Neural progenitor cell (in vitro differentiated cells): Measurements from ENCODE around the gene RNF41. TPM values are rescaled to one million over a fixed set of nuclear protein-coding genes. Genes with fewer than 3 reads are reported as not detected.

Source experiments
- DNase-seq: peaks from one replicate; pipeline ENCODE4 v3.0.0-alpha.2; 2016; ENCODE audit warnings: low spot score
- H2AFZ ChIP-seq: fragments of 200-600 bp; sonication (generic); replicated peaks from 2 replicates; pipeline ENCODE4 v1.6.1; 2016; ENCODE audit warnings: antibody characterized with exemption
- H3F3A ChIP-seq: fragments of 200-600 bp; sonication (generic); 2 replicates; pipeline ENCODE4 v1.6.1; 2016; ENCODE audit warnings: antibody characterized with exemption, low read depth
- H3K27ac ChIP-seq: fragments of 200-600 bp; sonication (generic); 2 replicates; pipeline ENCODE4 v1.5.1; 2016; ENCODE audit warnings: mild to moderate bottlenecking
- H3K27me3 ChIP-seq: fragments of 200-600 bp; sonication (generic); 2 replicates; pipeline ENCODE4 v1.6.1; 2016; ENCODE audit warnings: mild to moderate bottlenecking, moderate library complexity
- H3K36me3 ChIP-seq: fragments of 200-600 bp; sonication (generic); 2 replicates; pipeline ENCODE4 v1.5.1; 2016
- H3K4me1 ChIP-seq: fragments of 200-600 bp; sonication (generic); 2 replicates; pipeline ENCODE4 v1.6.1; 2016; ENCODE audit warnings: mixed run types
- H3K4me2 ChIP-seq: fragments of 200-600 bp; sonication (generic); 2 replicates; pipeline ENCODE4 v1.6.1; 2016
- H3K4me3 ChIP-seq: fragments of 200-600 bp; sonication (generic); 2 replicates; pipeline ENCODE4 v1.5.1; 2016
- H3K79me2 ChIP-seq: fragments of 200-600 bp; sonication (generic); 2 replicates; pipeline ENCODE4 v1.6.1; 2016; ENCODE audit warnings: low read depth
- H3K9ac ChIP-seq: fragments of 200-600 bp; sonication (generic); 2 replicates; pipeline ENCODE4 v1.6.1; 2016
- H3K9me3 ChIP-seq: fragments of 200-600 bp; sonication (generic); 2 replicates; pipeline ENCODE4 v1.5.1; 2016; ENCODE audit warnings: low read depth
- H4K20me1 ChIP-seq: fragments of 200-600 bp; sonication (generic); 2 replicates; pipeline ENCODE4 v1.6.1; 2016; ENCODE audit warnings: low read depth
- H3K27ac Mint-ChIP-seq: 3 replicates; pipeline ENCODE4 v1.8.0; 2021; ENCODE audit warnings: mixed read lengths
- H3K27me3 Mint-ChIP-seq: 2 replicates; pipeline ENCODE4 v1.8.0; 2022; ENCODE audit warnings: low read depth, mild to moderate bottlenecking, inconsistent platforms, moderate library complexity, mixed read lengths; ENCODE audit not compliant: insufficient read depth
- H3K36me3 Mint-ChIP-seq: 3 replicates; pipeline ENCODE4 v1.8.0; 2021; ENCODE audit warnings: mixed read lengths
- H3K4me1 Mint-ChIP-seq: 3 replicates; pipeline ENCODE4 v1.8.0; 2021; ENCODE audit warnings: mixed read lengths
- H3K4me3 Mint-ChIP-seq: 3 replicates; pipeline ENCODE4 v1.8.0; 2021; ENCODE audit warnings: mild to moderate bottlenecking, moderate library complexity, mixed read lengths
- H3K9me3 Mint-ChIP-seq: 3 replicates; pipeline ENCODE4 v1.8.0; 2020; ENCODE audit warnings: mixed read lengths
- CTCF ChIP-seq: fragments of 200-600 bp; sonication (generic); IDR thresholded peaks from 2 replicates; pipeline ENCODE4 v1.5.1; 2017; ENCODE audit warnings: antibody characterized with exemption, mild to moderate bottlenecking
- EZH2 ChIP-seq: fragments of 200-600 bp; sonication (generic); IDR thresholded peaks from 2 replicates; pipeline ENCODE4 v1.6.1; 2017; ENCODE audit warnings: antibody characterized with exemption, mild to moderate bottlenecking, moderate library complexity
- EZH2phosphoT487 ChIP-seq: fragments of 200-600 bp; sonication (generic); IDR thresholded peaks from 2 replicates; pipeline ENCODE4 v1.6.1; 2017; ENCODE audit warnings: antibody characterized with exemption
- total RNA-seq: library from RNA; depleted of rRNA; stranded (reverse); fragments of >200 nt; gene quantifications from 2 replicates; pipeline ENCODE4 v1.2.3, GENCODE V29; 2015; ENCODE audit warnings: low replicate concordance

Gene RNF41
- total RNA-seq, 1 donor from 2014 or later, result 52.1 TPM

GRCh38 chr12:56159482-56160192, 62.1 kb downstream of the RNF41 start:
- no peaks in the 10 kb centered on the region for H3K36me3 ChIP-seq
- H3K4me3 ChIP-seq, result peak overlapping the region; percentile 73
- H2AFZ ChIP-seq, result no peak overlapping the region
- no peak overlapping the region for H3K27ac ChIP-seq
- peaks cover 30% of the 10 kb centered on the region for H3K79me2 ChIP-seq
- Mint-ChIP-seq H3K9me3 (no peaks in the 10 kb centered on the region), H3K27ac (peak overlapping the region; percentile 100), H3K4me1 (peaks cover 70% of the 10 kb centered on the region), H3K36me3 (peaks cover 59% of the 10 kb centered on the region), H3K27me3 (peaks cover 33% of the 10 kb centered on the region), H3K4me3 (peak overlapping the region; percentile 99)
- peaks cover 58% of the 10 kb centered on the region for H4K20me1 ChIP-seq
- DNase-seq, result no peak
- H3K27me3 ChIP-seq, result no peaks in the 10 kb centered on the region
- peaks cover 49% of the 10 kb centered on the region for H3K4me1 ChIP-seq
- TF ChIP-seq CTCF (no peak), EZH2 (no peak), EZH2phosphoT487 (no peak)
- peaks cover 78% of the 10 kb centered on the region for H3F3A ChIP-seq
- H3K9ac ChIP-seq, result peak overlapping the region; percentile 90
- H3K9me3 ChIP-seq, result no peaks in the 10 kb centered on the region
- peak overlapping the region; percentile 90 for H3K4me2 ChIP-seq

- H2AFZ ChIP-seq, result no peak overlapping the region
- peaks cover 30% of the 10 kb centered on the region for H3K79me2 ChIP-seq
- H3K36me3 ChIP-seq, result no peaks in the 10 kb centered on the region
- H4K20me1 ChIP-seq, result peaks cover 56% of the 10 kb centered on the region
- DNase-seq, result peak; percentile 77
- peak overlapping the region; percentile 90 for H3K9ac ChIP-seq
- Mint-ChIP-seq H3K4me1 (peaks cover 75% of the 10 kb centered on the region), H3K27ac (peak overlapping the region; percentile 100), H3K27me3 (peaks cover 33% of the 10 kb centered on the region), H3K9me3 (no peaks in the 10 kb centered on the region), H3K4me3 (peak overlapping the region; percentile 99), H3K36me3 (peaks cover 56% of the 10 kb centered on the region)
- TF ChIP-seq EZH2, result no peak
- no peak for TF ChIP-seq EZH2phosphoT487
- TF ChIP-seq CTCF, result no peak
- no peaks in the 10 kb centered on the region for H3K27me3 ChIP-seq
- peak overlapping the region; percentile 89 for H3K27ac ChIP-seq
- peak overlapping the region; percentile 90 for H3K4me2 ChIP-seq
- H3K4me1 ChIP-seq, result peaks cover 49% of the 10 kb centered on the region
- H3K4me3 ChIP-seq, result peak overlapping the region; percentile 73
- H3K9me3 ChIP-seq, result no peaks in the 10 kb centered on the region
- H3F3A ChIP-seq, result peaks cover 78% of the 10 kb centered on the region
These were observed 62.7 kb downstream of the RNF41 start for GRCh38 chr12:56158926-56159461.

- peaks cover 48% of the 10 kb centered on the region for H4K20me1 ChIP-seq
- Mint-ChIP-seq H3K36me3 (peaks cover 50% of the 10 kb centered on the region), H3K9me3 (no peaks in the 10 kb centered on the region), H3K27ac (peak within 1 kb of the TSS; percentile 100), H3K27me3 (peaks cover 29% of the 10 kb centered on the region), H3K4me3 (peak within 1 kb of the TSS; percentile 99), H3K4me1 (peaks cover 74% of the 10 kb centered on the region)
- peaks cover 37% of the 10 kb centered on the region for H3K79me2 ChIP-seq
- H3K27ac ChIP-seq, result peak within 1 kb of the TSS; percentile 89
- no peak within 1 kb of the TSS for H2AFZ ChIP-seq
- H3K27me3 ChIP-seq, result no peaks in the 10 kb centered on the region
- no peaks in the 10 kb centered on the region for H3K36me3 ChIP-seq
- peaks cover 50% of the 10 kb centered on the region for H3K4me1 ChIP-seq
- H3K4me3 ChIP-seq, result peak within 1 kb of the TSS; percentile 73
- no peak for TF ChIP-seq EZH2phosphoT487
- TF ChIP-seq EZH2, result no peak
- TF ChIP-seq CTCF, result no peak
- H3F3A ChIP-seq, result peaks cover 71% of the 10 kb centered on the region
- H3K4me2 ChIP-seq, result peak within 1 kb of the TSS; percentile 90
- DNase-seq, result peak; percentile 99
- no peaks in the 10 kb centered on the region for H3K9me3 ChIP-seq
- H3K9ac ChIP-seq, result peak within 1 kb of the TSS; percentile 90
These were observed 63.4 kb downstream of the RNF41 start, which contains the start of gene MYL6 for GRCh38 chr12:56158029-56158925. Gene MYL6 (plus strand): TSS chr12:56158359. CDS start chr12:56158402, 43 bp downstream.
